ENCODE data around the gene MUC4.

DNA sequence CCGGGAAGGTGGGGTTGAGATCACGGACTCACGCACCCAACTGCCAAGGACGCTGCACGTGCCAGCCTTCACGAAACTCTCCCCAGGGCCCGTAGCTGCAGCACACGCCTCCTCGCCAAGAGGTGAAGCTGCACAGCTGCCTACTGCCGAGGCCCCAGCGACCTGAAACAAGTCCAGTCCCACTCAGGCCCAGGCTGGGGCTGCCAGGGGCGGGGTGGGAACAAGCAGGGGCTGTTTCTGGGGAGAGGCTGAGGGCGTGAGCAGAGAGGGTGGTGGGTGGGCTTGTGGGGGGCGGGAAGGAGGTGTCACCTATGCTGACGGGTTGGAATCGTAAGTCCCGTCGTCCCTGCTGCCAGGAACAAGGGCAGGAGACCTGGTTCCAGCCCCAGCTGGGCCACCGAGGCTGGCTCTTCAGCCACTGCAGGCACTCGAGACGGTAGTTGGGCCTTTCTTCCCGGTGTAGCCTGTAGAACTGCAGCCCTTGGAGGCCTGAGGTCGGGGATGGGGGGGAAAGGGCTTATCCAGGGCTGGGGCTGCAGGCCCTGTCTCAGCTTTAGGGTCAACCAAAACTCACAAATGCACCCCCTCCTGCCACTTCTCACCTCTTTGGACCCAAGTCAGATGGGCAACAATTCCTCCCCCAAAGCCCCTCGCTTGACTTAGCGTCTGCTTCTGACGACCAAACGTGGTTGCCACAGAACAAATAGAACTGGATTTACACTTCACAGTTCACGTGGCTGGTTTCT, 46.6 kb downstream of the MUC4 start:
- TF ChIP-seq POLR2A (IDR thresholded peaks at IDR 0.05), result no peak
- TF ChIP-seq, protein P1, sequence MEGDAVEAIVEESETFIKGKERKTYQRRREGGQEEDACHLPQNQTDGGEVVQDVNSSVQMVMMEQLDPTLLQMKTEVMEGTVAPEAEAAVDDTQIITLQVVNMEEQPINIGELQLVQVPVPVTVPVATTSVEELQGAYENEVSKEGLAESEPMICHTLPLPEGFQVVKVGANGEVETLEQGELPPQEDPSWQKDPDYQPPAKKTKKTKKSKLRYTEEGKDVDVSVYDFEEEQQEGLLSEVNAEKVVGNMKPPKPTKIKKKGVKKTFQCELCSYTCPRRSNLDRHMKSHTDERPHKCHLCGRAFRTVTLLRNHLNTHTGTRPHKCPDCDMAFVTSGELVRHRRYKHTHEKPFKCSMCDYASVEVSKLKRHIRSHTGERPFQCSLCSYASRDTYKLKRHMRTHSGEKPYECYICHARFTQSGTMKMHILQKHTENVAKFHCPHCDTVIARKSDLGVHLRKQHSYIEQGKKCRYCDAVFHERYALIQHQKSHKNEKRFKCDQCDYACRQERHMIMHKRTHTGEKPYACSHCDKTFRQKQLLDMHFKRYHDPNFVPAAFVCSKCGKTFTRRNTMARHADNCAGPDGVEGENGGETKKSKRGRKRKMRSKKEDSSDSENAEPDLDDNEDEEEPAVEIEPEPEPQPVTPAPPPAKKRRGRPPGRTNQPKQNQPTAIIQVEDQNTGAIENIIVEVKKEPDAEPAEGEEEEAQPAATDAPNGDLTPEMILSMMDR (IDR thresholded peaks at IDR 0.05), result no peak

All from testis (tissue), 2 donors.